Left hindlimb (tissue), 1 donor: ENCODE measurements around the gene MYLK.
A peak's percentile ranks its signal among the peaks of the same experiment; 100 is the strongest.

Experiments used
- DNase-seq: peaks from one replicate; pipeline ENCODE4 v3.0.0-alpha.2; 2018

Gene MYLK

GRCh38 chr3:123638936-123639689 lies 245.0 kb downstream of the MYLK start:
- DNase-seq: no peak

- no peak for DNase-seq
Observed at GRCh38 chr3:123637841-123638240, 246.3 kb downstream of the MYLK start.

GRCh38 chr3:123637131-123637530 lies 247.0 kb downstream of the MYLK start:
- DNase-seq: no peak

- no peak for DNase-seq
Observed at GRCh38 chr3:123636431-123636841, 247.7 kb downstream of the MYLK start.

GRCh38 chr3:123635717-123636116 lies 248.4 kb downstream of the MYLK start:
- no peak for DNase-seq

GRCh38 chr3:123635217-123635616 lies 248.9 kb downstream of the MYLK start:
- no peak for DNase-seq

- no peak for DNase-seq
Observed at GRCh38 chr3:123634149-123635051, 249.7 kb downstream of the MYLK start.

- DNase-seq: no peak
Observed at GRCh38 chr3:123633530-123633929, 250.6 kb downstream of the MYLK start.

GRCh38 chr3:123632161-123632655 lies 251.9 kb downstream of the MYLK start:
- DNase-seq: no peak

- no peak for DNase-seq
Observed at GRCh38 chr3:123629747-123630047, 254.4 kb downstream of the MYLK start.

- no peak for DNase-seq
Observed at GRCh38 chr3:123628996-123629746, 255.0 kb downstream of the MYLK start.

- DNase-seq: no peak
Observed at GRCh38 chr3:123627673-123628670, 256.2 kb downstream of the MYLK start.

GRCh38 chr3:123626881-123627280 lies 257.3 kb downstream of the MYLK start:
- DNase-seq: no peak

GRCh38 chr3:123624302-123624701 lies 259.8 kb downstream of the MYLK start:
- DNase-seq: no peak

- no peak for DNase-seq
Observed at GRCh38 chr3:123623346-123623880, 260.7 kb downstream of the MYLK start.

- DNase-seq: no peak
Observed at GRCh38 chr3:123622766-123623165, 261.4 kb downstream of the MYLK start.

- DNase-seq: no peak
Observed at GRCh38 chr3:123621850-123622189, 262.3 kb downstream of the MYLK start.

- DNase-seq: no peak
Observed at GRCh38 chr3:123621186-123621849, 262.8 kb downstream of the MYLK start.

GRCh38 chr3:123620343-123620742 lies 263.8 kb downstream of the MYLK start:
- no peak for DNase-seq

GRCh38 chr3:123618768-123619484 lies 265.2 kb downstream of the MYLK start:
- DNase-seq: peak; percentile 71
